Omental fat pad (tissue), 4 donors: ENCODE measurements around the gene LHFPL4. TPM values are rescaled to one million over a fixed set of nuclear protein-coding genes. Genes with fewer than 3 reads are reported as not detected.

ENCODE experiments used
- ATAC-seq: fragments of 150-250 bp; one replicate; pipeline ENCODE4 v1.9.1; 2016; ENCODE audit warnings: mild to moderate bottlenecking, moderate library complexity; ENCODE audit not compliant: low FRiP score
- DNase-seq: peaks from one replicate; pipeline ENCODE4 v3.0.0-alpha.2; 2019; ENCODE audit warnings: low spot score
- CTCF ChIP-seq, 3 donors: fragments of 450-650 bp; IDR thresholded peaks; one replicate each; pipeline ENCODE4 v1.5.1; 2016 to 2017; ENCODE audit warnings: antibody characterized with exemption in 3 of 3, mild to moderate bottlenecking in 3 of 3, moderate library complexity in 2 of 3
- total RNA-seq, 4 donors: library from RNA; depleted of rRNA; stranded (reverse); fragments of >200 nt; gene quantifications; one replicate each; pipeline ENCODE4 v1.1.0, GENCODE V29; 2016

The LHFPL4 gene
- total RNA-seq, 4 donors from 2014 or later: not detected

- TF ChIP-seq CTCF (IDR thresholded peaks at IDR 0.05): no peak
- DNase-seq: no peak
- no peak for ATAC-seq
Observed at GRCh38 chr3:9542182-9542581, 11.4 kb downstream of the LHFPL4 start.

- no peak for TF ChIP-seq CTCF (IDR thresholded peaks at IDR 0.05)
- DNase-seq: no peak
- ATAC-seq: no peak
Observed at GRCh38 chr3:9536212-9536611, 17.4 kb downstream of the LHFPL4 start.

GRCh38 chr3:9534429-9534828, 19.2 kb downstream of the LHFPL4 start:
- ATAC-seq (no peak), DNase-seq (no peak)
- TF ChIP-seq CTCF (IDR thresholded peaks at IDR 0.05): no peak

GRCh38 chr3:9525078-9525477, 28.5 kb downstream of the LHFPL4 start:
- ATAC-seq (no peak), DNase-seq (no peak)
- TF ChIP-seq CTCF (IDR thresholded peaks at IDR 0.05): no peak

GRCh38 chr3:9514956-9515355, 38.7 kb downstream of the LHFPL4 start:
- TF ChIP-seq CTCF (IDR thresholded peaks at IDR 0.05): no peak
- DNase-seq: no peak
- no peak for ATAC-seq

GRCh38 chr3:9514306-9514705, 39.3 kb downstream of the LHFPL4 start:
- DNase-seq (no peak), ATAC-seq (no peak)
- TF ChIP-seq CTCF (IDR thresholded peaks at IDR 0.05): no peak

- no peak for ATAC-seq
- DNase-seq: no peak
- no peak for TF ChIP-seq CTCF (IDR thresholded peaks at IDR 0.05)
Observed at GRCh38 chr3:9512456-9513045, 41.1 kb downstream of the LHFPL4 start.
